SK-N-MC (cell line): ENCODE data around the gene KLKB1.

Experiments
- EZH2 ChIP-seq: fragments of 200-600 bp; sonication (generic); IDR thresholded peaks from one replicate; pipeline ENCODE4 v1.6.1; 2017; ENCODE audit warnings: antibody characterized with exemption
- FOXP2 ChIP-seq: optimal IDR thresholded peaks from 2 replicates; pipeline ENCODE3; 2011; ENCODE audit warnings: mild to moderate bottlenecking, moderate library complexity; ENCODE audit not compliant: insufficient read depth; ENCODE audit errors: extremely low read length, control extremely low read depth
- POLR2AphosphoS5 ChIP-seq: IDR thresholded peaks from 2 replicates; pipeline ENCODE4 v1.6.1; 2012; ENCODE audit warnings: mild to moderate bottlenecking, low read depth, low read length, borderline replicate concordance

DNA sequence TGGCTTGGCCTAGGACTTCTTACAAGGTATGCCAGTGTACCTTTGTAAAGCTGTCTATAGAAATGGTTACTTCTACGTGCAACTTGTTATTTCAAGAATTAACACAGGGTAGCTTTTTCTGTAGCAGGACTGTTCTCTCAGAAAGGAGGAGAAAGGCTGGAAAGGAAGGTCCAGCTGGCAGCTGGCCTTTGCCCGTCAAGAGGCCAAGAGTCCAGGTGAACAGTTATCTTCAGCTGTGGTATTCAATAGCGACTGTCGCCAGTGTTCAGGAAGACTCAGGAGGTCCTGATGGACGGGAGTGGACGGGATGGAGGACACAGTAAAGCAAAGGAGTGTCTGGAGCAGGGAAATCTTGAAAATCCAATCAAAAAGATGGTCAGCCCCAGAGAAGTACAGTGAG is 31.2 kb upstream of the KLKB1 start:
- TF ChIP-seq POLR2AphosphoS5, result no peak
- TF ChIP-seq EZH2, result no peak
- no peak for TF ChIP-seq FOXP2
